GM18873 (cell line): ENCODE results near the gene TMTC1.
"Not testable (repeated sequence)": the region's sequence is repeated elsewhere in the genome, so short reads cannot be mapped to it uniquely, and the experiment has no call there.

Source experiments
- ATAC-seq: cut with Tn5 transposase; IDR thresholded peaks from one replicate; pipeline ENCODE4 v1.9.1; 2021; ENCODE audit warnings: mild to moderate bottlenecking, moderate library complexity, moderate number of reproducible peaks; ENCODE audit not compliant: unreplicated experiment, low FRiP score

TMTC1 gene

GRCh38 chr12:29582677-29583272 lies 201.0 kb downstream of the TMTC1 start:
- no peak for ATAC-seq

GRCh38 chr12:29582146-29582545 lies 201.6 kb downstream of the TMTC1 start:
- no peak for ATAC-seq

GRCh38 chr12:29581631-29582030 lies 202.1 kb downstream of the TMTC1 start:
- no peak for ATAC-seq

GRCh38 chr12:29580971-29581370 lies 202.8 kb downstream of the TMTC1 start:
- ATAC-seq = no peak

GRCh38 chr12:29578731-29579130 lies 205.0 kb downstream of the TMTC1 start:
- ATAC-seq = no peak

GRCh38 chr12:29578070-29578469 lies 205.7 kb downstream of the TMTC1 start:
- no peak for ATAC-seq

- no peak for ATAC-seq
Measured at GRCh38 chr12:29574500-29574899, 209.2 kb downstream of the TMTC1 start.

- no peak for ATAC-seq
Measured at GRCh38 chr12:29572938-29573337, 210.8 kb downstream of the TMTC1 start.

- no peak for ATAC-seq
Measured at GRCh38 chr12:29572464-29572863, 211.3 kb downstream of the TMTC1 start.

- ATAC-seq = no peak
Measured at GRCh38 chr12:29569132-29569757, 214.5 kb downstream of the TMTC1 start.

- ATAC-seq = no peak
Measured at GRCh38 chr12:29566441-29566840, 217.3 kb downstream of the TMTC1 start.

- ATAC-seq = no peak
Measured at GRCh38 chr12:29565727-29566126, 218.0 kb downstream of the TMTC1 start.

GRCh38 chr12:29564925-29565324 lies 218.8 kb downstream of the TMTC1 start:
- ATAC-seq = no peak

GRCh38 chr12:29563636-29564035 lies 220.1 kb downstream of the TMTC1 start:
- no peak for ATAC-seq

- ATAC-seq = no peak
Measured at GRCh38 chr12:29563071-29563470, 220.7 kb downstream of the TMTC1 start.

- ATAC-seq = no peak
Measured at GRCh38 chr12:29562110-29562804, 221.5 kb downstream of the TMTC1 start.

GRCh38 chr12:29561664-29562071 lies 222.1 kb downstream of the TMTC1 start:
- no peak for ATAC-seq

GRCh38 chr12:29559198-29559597 lies 224.5 kb downstream of the TMTC1 start:
- ATAC-seq = no peak

- no peak for ATAC-seq
Measured at GRCh38 chr12:29556363-29556762, 227.4 kb downstream of the TMTC1 start.

- ATAC-seq = not testable (repeated sequence)
Measured at GRCh38 chr12:29555451-29555850, 228.3 kb downstream of the TMTC1 start.

- no peak for ATAC-seq
Measured at GRCh38 chr12:29552994-29553748, 230.6 kb downstream of the TMTC1 start.
